NCI-H2227 (cell line): ENCODE data around the gene RBBP8NL.
"Not testable (repeated sequence)": the region's sequence is repeated elsewhere in the genome, so short reads cannot be mapped to it uniquely, and the experiment has no call there.

Source experiments
- DNase-seq: peaks from one replicate; lab custom pipeline; 2025; ENCODE audit not compliant: unreplicated experiment; lab: John Stamatoyannopoulos, UW

Gene RBBP8NL

GRCh38 chr20:62445553-62446340 is 18.4 kb upstream of the RBBP8NL start:
- no peak for DNase-seq

- DNase-seq, result no peak
Observed at GRCh38 chr20:62444286-62444685, 16.9 kb upstream of the RBBP8NL start.

GRCh38 chr20:62441987-62442539 is 14.7 kb upstream of the RBBP8NL start:
- DNase-seq, result no peak

GRCh38 chr20:62439218-62439617 is 11.9 kb upstream of the RBBP8NL start:
- no peak for DNase-seq

DNA sequence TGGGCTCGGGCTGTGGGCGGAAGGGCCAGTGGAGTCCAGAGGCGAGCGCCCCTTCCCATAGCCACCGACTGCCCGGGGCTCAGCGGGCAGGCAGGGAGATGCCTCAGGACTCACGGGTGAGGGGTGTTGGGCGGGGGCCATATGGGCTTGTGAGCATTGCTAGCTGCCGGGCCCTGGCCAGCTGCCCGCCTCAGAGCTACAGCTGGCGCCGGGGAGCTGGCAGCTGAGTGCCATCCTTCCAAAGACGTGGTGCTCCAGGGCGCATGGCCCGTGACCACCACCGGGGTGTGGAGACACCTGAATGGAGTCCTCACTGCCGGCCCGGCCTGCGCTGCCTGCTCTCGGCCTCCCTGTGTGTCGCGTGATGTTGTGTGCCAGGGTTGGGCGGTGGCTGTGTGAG is 10.6 kb upstream of the RBBP8NL start:
- no peak for DNase-seq

GRCh38 chr20:62437496-62437895 is 10.2 kb upstream of the RBBP8NL start:
- DNase-seq, result no peak

DNA sequence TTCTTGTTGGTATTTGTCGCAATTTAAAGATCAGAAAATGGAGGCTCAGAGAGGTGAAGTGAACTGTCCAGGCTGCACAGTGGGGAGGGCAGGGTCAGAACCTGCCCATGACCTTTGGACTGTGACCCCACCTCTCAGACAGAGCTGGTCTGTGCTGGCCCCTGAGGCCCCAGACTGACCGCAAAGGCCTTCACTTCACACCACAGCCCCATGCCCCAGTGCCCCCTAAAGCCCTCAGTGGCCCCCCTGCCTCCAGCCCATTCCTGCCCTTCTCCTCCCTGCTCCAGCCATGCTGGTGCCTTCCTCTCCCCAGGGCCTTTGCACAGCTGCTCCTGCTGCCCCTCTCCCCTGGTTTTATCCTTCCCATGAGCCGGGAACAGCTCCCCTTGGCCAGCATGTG is 9.4 kb upstream of the RBBP8NL start:
- DNase-seq, result no peak

GRCh38 chr20:62433658-62434497 is 6.5 kb upstream of the RBBP8NL start:
- DNase-seq, result no peak

- DNase-seq, result no peak
Observed at GRCh38 chr20:62430866-62431447, 3.6 kb upstream of the RBBP8NL start.

DNA sequence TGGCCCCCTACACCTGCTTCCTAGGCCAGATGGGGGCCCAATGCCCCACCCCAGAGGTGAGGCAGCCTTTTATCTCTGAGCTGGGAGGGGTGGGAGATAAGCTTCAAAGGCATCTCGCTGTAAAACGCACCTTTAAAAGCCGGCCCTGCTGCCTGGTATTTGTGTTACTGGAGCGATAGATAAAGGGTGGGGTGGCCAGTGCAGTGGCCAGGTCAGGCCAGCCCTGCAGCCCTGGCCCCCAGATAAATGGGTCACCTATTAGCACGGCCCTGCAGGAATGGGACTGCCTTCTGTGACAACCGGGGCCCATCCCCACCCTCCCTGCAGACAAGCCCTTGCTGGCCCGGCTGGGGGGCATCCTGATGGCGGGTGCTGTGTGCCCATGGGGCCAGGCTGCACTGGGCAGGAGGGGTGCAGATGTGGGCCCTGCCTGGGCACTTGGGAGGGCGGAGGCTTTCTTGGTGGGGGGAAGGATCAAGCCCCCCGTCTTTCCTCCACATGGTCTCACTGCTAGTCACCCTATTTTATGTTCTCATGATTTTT is 3.0 kb upstream of the RBBP8NL start:
- DNase-seq, result no peak

- no peak for DNase-seq
Observed at GRCh38 chr20:62429455-62430310, 2.3 kb upstream of the RBBP8NL start.

DNA sequence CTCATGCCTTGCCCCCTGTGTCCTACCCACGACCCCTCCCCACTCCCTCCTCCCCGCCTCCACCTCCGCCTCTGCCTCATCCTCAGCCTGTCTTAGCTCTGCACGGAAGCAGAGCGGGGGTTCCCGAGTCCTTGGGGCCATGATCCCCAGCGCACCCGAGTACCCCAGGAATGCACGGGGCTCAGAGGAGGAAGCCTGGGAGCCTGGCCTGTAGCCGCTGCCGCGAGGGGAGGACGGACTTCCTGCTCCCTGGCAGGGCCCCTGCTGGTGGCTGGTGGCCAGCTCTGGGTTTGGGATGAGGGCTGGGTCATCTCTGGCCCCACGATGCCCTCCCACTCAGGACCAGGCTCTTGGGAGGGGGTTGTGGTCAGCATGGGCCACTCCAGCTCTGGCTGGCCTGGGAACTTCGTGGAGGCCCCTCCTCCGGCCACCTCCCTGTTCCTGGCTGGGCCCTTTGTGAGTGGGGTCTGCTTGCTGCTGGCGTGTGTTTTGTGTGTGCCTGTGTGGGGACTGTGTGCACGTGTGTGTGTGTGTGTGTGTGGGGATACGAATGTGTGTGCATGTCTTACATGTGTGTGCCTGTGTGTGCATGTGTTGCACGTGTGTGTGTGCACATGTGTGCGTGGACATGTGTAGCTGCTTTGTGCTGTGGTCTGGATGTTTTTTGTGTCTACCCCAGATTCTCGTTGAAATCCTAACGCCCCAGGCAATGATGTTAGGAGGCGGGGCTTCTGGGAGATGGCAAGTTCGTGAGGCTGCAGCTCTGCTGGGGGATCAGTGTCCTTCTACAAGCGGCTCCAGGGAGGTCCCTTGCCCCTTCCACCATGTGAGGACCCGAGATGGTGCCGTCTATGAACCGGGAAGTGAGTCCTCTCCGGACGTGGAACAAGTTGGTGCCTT is 1.3 kb upstream of the RBBP8NL start:
- DNase-seq, result no peak

GRCh38 chr20:62428002-62428372 is 648 bp upstream of the RBBP8NL start:
- DNase-seq, result no peak

DNA sequence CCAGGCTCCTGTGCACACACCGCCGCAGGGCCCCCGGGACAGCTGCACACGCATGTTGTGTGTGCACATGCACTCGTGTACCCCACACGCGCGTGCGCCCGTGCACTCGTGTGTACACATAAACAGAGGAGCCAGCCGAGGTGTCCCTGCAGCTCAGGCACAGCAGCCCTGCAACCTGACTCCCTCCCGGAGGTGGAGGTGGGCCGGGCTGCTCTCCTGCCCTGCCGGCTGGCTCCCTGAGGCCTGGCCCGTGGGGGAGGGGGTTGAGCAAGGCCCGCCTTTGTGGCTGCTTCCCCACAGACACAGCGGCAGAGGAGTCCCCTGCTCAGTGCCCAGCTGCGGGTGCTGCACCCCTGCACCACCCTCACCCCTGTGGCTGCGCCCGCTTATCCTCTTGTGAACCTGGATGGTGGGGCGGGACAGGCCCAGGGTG is 624 bp downstream of the RBBP8NL start:
- DNase-seq, result no peak

GRCh38 chr20:62426059-62426348 is 1.3 kb downstream of the RBBP8NL start:
- DNase-seq, result not testable (repeated sequence)

GRCh38 chr20:62425281-62426058 is 1.9 kb downstream of the RBBP8NL start:
- DNase-seq, result no peak

DNA sequence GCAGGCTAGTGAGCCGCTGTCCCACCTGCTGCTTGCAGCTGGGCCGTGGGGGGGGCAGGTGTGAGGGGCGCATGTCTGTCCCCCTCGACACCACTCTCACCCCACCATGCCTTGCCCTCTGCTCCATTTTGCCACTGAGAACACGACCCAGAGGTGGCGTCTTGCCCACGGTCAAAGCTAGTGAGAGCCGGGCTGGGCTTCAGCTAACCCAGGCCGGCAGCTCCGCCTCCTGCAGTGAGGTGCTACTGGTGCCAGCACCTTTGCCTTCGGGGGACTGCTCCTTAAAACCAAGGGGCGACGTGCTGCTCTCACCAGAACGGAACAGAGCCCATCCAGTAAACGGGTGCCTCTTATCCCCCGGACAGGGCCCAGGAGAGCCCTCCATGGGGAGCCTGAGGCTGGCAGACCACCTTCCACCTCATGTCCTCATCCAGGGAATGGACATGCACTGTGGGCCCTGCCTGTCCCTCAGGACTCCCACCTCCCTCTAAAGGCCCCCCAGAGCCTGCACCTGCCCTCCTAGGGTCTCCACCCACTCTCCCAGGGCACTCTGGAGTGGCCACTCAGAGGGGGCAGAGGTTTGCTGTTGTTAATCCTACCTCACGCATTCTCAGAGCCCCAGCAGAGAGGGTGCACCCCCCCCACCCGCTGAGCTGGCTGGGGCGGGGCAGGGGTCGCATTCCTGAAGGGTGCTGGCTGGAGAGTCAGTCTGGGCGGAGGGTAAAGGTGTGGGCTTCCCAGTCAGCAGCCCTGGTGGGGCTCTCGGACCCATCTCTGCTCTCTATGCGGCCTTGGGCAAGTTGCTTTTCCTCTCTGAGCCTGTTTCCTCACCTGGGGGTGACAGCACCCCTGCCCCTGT is 2.9 kb downstream of the RBBP8NL start:
- no peak for DNase-seq

- DNase-seq, result no peak
Observed at GRCh38 chr20:62423326-62423706, 4.0 kb downstream of the RBBP8NL start.
